ENCODE measurements around the gene EEF1AKMT1.

EEF1AKMT1 gene

DNA sequence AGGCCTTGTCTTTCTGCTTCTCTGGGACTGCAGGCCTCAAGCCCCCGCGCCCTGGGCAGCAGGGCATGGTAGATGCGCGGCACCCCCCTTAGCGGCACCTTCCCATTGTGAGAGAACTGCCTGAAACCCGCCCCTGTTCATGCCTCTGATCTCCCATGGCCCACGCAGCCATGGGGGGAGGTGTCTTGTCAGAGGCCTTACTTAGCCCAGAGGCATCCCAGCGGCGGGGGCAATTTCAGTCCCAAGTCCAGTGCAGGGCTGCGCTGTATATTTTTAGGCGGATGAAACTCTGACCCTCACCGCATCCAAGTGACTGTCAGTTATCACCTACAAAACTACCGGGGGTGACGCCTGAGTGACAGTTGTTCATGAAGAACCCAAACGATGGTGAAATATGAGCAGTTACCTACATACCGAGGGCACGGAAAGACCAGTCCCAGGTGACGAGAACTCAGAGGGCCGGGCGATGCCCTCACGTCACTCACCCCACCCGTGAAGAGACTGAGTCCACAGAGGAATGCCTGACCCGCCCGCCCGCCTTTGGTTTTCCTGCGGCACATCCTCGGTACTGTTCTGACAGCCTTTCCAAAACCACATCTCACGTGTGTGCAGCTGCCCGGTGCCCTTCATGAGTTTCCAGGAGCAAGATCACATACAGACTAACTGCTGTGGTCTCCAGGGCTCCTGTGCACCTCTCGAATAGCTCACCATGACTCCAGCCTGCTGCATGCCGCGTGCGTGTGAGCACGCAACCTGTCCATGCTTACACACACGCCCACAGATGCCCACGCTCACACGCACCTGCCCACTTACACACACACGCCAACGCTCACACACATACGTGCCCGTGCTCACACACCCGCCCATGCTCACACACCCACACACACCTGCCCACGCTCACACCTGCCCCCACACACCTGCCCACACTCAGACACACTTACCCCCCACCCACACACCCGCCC is 55.9 kb downstream of the EEF1AKMT1 start:
- no peak for DNase-seq

GRCh38 chr13:20716951-20717350 is 56.8 kb downstream of the EEF1AKMT1 start:
- no peak for DNase-seq

DNA sequence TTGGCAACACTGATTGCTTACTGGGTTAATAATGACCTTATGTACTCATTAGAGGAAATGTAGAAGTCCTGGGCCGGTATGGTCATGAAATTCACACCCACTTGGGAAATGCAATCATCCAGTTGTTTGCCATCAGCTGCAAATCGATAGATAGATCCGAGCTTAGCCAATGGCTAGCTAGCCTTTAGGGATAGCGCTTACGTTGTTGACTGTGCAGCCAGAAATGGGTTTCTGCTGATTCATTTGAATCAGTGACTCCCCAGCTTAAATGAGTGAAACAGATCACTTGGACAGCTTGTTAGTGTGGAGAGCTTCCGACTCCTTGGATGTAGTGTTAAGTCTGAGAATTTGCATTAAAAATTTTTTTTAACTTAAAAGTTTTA is 58.4 kb downstream of the EEF1AKMT1 start:
- DNase-seq: no peak

DNA sequence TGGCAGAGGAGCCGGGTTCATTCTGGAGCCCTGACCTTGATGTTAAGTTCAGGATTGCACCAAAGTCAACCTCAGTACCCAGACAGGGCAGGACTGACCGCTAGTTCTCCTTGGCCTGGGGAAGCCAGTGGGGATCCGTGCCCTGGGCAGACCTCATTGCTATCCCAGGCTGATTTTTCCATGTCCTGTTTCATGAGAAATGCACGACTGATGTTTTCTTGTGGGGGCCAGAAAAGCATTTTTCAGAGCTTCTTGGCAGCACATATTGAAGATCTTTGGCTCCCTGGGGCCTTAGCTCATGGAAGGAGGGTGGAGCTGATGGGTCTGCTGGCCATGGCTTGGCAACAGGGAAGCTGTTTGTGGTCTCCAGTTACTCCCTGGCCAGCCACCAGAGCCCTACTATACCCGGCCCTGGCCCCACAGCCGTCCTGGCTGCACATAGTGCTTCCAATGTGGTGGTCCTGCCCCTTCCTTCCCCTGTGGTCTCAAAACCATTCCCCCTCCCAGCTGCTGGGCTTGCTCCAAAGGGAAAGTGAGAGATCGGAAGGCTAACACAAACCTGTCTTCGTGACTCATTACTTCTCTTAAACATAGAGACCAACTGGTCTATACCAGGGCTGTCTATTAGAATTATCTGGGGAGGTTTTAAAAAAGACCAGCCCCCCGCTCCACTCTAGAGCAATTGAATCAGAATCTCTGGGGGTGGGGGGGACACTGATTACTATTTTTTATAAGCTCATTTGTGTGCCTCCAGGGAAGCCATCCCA is 59.0 kb downstream of the EEF1AKMT1 start:
- peak; percentile 96 for DNase-seq

GRCh38 chr13:20714161-20714560 is 59.6 kb downstream of the EEF1AKMT1 start:
- peak; percentile 75 for DNase-seq

DNA sequence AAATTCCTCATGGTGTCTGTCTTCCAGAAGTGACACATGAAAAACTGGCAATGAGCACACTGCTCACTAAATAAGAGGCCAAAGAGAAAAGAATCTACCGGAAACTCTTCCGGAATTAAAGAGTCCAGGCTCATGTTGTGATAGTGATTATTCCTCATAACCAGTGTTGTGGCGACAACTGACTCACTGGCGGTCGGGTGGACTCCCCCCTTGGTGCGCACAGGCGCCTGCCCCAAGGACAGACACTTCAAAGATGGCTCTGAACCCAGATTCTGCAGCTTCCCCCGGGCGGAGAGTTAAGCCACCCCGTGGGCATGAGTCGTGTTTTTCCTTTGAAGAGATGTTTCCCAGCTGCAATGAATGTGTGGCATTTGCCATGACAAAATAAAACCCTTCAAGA is 60.0 kb downstream of the EEF1AKMT1 start:
- DNase-seq: peak; percentile 68

DNA sequence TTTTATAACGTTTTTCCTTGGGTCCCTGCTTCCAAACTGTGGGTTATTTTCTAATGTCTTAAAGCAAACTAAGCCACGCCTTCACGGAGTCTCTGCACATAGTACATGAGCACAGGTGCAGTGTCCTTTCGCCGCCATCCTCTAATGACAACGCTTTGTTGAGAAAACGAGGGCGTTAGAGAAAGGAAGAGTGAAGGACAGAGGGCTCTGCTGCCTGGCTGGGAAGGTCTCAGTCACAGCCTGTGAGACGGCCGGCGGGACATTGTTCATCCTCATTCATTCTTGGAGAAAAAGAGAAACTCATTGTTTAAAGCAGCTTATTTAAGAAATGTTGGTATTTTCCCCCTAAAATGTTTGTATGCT is 60.8 kb downstream of the EEF1AKMT1 start:
- DNase-seq: no peak

DNA sequence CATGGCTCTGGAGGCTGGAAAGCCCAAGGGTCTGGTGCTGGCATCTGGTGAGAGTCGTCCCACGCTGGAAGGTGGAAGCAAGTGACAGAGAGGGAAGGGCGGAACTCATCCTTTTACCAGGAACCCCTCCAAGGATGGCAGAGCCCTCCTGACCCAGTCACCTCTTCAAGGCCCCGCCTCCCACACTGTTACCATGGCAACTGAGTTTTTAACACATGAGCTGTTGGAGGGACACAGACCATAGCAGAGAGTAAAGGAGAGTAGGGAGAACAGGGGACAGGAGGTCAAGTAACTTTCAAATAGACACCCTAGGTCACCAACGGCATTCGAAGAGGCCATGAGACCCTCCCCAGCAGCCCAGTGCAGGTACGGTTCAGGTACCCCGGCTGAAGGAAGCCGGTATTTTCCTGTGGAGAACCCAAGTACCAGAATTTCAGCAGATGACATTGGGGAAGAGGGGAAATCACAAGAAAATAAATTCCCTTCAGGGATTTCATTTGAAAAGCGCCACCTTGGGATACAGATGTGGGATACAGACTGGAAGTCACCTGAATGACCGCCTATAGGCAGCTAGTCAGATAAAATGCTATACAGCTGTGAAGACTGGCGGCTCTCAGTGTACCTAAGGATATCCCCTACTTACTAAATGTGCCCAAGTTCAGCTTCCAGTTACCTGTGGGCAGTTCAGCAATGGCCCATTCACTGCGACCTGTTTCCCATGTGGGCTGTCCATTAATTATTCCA is 62.3 kb downstream of the EEF1AKMT1 start:
- no peak for DNase-seq

DNA sequence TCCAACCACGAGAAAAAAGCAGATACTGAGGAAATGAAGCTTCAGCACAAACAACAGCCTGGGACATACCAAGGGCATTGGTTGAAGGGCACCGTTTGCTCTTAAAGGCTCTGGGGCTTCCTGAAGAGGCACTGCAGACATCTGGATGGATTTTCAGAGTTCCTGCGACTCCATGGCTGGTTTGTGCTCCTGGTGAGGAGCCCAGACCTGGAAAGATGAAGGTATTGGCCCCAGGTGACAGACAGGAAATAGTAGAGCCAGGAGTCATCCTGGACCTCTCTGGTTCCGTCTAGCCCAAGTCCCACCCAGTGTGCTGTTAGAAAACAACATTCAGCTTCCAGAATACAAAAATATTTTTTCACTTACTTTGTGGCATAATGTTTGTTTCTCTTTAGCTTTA is 64.0 kb downstream of the EEF1AKMT1 start:
- DNase-seq: no peak

DNA sequence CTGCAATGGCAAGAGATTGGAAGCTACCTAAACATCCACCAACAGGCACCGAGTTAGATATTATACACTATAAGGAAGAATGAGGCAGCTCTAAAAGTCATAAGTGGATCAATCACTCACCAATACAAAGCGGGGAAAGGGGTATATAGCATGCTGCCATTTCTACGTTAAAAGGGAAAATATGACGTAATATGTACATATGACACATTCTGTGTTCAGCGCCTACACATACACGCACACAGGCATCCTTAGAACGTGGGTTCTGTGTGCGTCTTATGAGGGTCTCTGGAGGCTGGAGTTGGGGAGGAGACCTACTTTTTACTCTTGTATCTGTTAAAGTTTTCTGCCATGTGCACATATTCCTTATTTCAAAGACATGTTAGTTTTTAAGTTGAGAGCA is 64.4 kb downstream of the EEF1AKMT1 start:
- DNase-seq: no peak

- DNase-seq: no peak
These were observed 65.5 kb downstream of the EEF1AKMT1 start for GRCh38 chr13:20708216-20708615.

- DNase-seq: no peak
These were observed 67.1 kb downstream of the EEF1AKMT1 start for GRCh38 chr13:20706661-20707060.

GRCh38 chr13:20704459-20705069 is 69.2 kb downstream of the EEF1AKMT1 start:
- no peak for DNase-seq

- DNase-seq: peak; percentile 85
These were observed 69.8 kb downstream of the EEF1AKMT1 start for GRCh38 chr13:20703780-20704458.

GRCh38 chr13:20702915-20703779 is 70.6 kb downstream of the EEF1AKMT1 start, which contains the start of gene IL17D:
Gene IL17D, plus strand, starts transcription at chr13:20703699. Its CDS starts 303 bp downstream, at chr13:20704002.
- no peak for DNase-seq

GRCh38 chr13:20702530-20702914 is 71.2 kb downstream of the EEF1AKMT1 start:
- DNase-seq: no peak

GRCh38 chr13:20701461-20701860 is 72.3 kb downstream of the EEF1AKMT1 start:
- no peak for DNase-seq

- no peak for DNase-seq
These were observed 73.5 kb downstream of the EEF1AKMT1 start for GRCh38 chr13:20700288-20700687.

DNA sequence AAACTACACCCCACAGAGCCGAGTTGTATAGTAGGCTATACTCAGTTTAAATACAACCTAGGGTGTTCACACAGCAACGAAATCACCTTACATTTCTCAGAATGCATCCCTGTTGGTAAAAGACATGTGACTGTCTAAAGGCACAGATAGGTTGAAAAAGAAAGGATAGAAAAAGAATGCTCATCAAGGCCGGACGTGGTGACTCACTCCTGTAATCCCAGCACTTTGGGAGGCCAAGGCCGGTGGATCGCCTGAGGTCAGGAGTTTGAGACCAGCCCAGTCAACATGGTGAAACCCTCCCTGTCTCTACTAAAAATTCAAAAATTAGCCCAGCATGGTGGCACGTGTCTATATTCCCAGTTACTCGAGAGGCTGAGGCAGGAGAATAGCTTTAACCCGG is 74.0 kb downstream of the EEF1AKMT1 start:
- DNase-seq: no peak

DNA sequence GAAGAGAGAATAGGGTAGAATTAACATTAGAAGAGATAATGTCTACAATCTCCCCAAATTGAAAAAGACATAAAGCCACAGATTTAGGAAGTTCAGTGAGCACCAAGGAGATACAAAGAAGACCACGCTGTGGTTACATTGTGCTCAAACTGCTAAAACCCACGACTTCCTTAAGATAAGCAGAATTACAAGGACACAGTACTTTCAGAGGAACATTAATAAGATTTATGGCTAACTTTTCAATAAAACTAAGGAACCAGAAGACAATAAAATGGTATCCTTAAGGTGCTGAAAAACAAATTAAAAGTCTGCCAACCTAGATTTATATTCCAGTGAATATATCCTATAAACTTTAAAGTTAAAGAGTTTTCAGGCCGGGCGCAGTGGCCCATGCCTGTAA is 77.7 kb downstream of the EEF1AKMT1 start:
- DNase-seq: no peak

GRCh38 chr13:20691616-20692015 is 82.1 kb downstream of the EEF1AKMT1 start:
- DNase-seq: no peak
